NCI-H526 treated with DMSO at 0.1 percent for 48 hours (cell line): ENCODE measurements around the gene STXBP4.

Experiments used
- DNase-seq: peaks from one replicate; lab custom pipeline; 2025; lab: John Stamatoyannopoulos, UW

The STXBP4 gene

DNA sequence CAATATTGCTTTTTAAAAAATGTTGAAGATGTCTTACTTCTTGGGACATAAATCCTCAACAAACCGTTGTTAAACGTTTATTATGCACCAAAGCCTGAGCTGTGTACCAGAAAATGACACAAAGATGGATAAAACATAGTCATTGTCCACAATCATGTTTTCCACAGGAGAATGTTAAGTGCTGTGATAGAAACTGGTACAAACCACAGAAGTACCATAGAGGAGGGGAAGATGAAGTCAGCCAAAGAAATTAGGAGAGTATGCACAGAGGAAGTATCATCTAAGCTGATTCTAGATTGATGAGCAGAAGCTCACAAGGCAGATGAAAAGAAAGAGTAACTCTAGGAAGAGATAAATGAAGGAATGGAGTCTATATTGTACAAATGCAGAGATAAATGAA is 153.5 kb downstream of the STXBP4 start:
- DNase-seq, result no peak

DNA sequence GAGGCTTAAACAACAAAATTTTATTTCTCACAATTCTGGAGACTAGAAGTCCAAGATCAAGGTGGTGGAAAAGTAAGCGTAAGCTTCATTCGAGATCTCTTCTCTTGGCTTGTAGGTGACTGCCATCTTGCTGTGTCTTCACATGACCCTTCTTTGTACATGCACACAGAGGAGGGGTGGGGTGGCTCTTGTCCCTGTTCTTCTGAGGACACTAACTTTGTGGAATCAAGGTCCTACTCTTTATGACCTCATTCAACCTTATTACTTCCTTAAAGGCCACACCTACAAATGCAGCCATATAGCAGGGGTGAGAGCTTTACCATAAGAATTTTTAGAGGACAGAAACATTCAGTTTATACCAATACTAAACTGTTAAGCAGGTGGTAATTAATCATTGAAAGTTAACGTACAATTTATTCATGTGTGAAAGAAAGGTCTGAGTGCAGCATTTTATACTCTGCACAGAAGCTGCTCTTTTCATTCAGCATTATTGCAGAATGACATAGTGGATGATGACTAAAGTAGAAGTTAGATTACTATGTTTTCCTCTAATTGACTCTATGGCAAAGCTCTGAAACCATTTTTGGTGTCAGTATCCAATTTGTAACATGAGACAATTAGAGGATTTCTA is 156.3 kb downstream of the STXBP4 start:
- DNase-seq, result no peak

DNA sequence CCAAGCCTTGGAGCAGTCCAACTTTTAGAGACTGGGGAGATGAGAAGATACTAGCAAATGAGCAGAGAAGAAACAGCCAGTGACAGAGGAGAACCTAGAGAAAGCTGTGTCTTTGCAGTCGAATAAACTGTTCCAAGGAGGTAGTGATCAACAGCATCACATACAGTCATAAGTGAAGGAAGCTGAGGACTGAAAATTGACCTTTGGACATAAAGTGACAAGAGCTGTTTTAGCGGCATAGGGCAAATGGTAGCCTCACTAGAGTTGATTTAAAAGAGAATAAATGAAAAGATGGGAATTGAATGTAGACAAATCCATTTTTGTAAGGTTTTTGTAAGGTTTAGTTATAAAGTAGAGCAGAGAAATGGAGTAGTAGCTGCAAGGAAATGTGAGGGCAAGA is 165.0 kb downstream of the STXBP4 start:
- DNase-seq, result no peak

- no peak for DNase-seq
Observed at GRCh38 chr17:55134486-55135157, 166.1 kb downstream of the STXBP4 start.

GRCh38 chr17:55140809-55141208 is 172.2 kb downstream of the STXBP4 start:
- no peak for DNase-seq

DNA sequence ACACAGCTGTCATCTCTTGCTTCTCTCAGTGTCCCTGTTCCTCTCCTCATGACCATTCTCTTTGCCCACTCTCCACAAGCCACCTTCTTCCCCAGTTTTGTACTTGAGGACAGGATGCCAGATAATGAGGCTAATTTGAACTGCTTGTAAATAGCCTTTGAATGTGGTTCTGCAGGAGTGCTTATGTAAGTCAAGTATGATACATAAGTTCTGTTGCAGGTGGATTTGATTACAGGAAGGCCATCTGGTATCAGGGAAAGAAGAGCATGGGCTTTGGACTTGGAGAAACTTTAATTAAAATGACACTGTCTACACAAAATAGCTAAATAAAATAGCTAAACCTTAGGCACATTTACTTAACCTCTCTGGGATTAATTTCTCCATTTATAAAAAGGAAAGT is 176.0 kb downstream of the STXBP4 start:
- no peak for DNase-seq

DNA sequence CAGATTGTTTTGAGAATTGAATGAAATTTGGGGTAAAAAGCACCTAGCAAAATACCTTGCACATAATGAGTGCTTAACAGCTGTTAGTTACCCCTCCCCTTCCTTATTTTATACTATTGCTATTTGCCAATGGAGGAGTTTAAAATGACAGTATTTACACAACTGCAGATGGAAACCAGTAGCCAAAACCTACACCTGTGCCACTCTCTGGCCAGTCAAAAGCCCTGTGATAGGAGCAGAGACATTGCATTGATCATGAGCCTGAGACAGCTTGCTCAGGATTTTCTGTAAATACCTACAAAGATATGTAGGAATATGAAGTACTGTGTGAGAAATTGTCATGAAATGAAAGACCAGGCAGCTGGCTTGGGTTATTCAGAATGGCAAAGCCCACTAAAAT is 180.9 kb downstream of the STXBP4 start:
- no peak for DNase-seq

DNA sequence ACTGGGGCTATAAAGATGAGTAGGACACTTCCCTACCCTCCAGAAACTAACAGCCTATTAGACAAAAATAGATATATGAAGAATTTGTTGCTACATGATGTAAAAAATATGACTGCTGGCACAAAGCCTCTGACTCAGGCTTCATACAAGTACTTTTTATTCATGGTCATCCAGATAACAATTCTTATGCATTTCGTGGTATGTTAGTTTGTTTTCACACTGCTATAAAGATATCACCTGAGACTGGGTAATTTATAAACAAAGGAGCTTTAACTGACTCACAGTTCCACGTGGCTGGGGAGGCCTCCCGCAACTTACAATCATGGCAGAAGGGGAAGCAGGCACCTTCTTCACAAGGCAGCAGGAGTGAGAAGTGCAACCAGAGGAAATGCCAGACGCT is 183.7 kb downstream of the STXBP4 start:
- DNase-seq, result no peak

DNA sequence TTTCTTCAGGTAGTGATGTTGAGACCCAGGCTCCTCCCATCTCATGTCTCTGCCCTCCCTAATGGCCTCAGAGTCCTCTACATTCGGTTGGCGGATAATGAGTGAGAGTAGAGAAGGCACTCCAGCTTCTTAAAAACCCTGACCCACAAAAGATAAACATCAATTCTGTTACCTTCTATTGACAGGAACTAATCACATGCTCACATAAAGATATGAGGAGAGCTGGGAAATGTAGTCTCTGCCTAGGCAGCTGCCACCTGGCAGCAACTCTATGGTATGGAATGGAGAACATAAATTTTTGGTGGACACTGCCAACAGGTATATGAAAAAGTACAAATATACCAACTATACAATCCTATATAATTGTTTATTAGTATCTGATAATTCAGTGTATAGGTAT is 185.5 kb downstream of the STXBP4 start:
- DNase-seq, result no peak

GRCh38 chr17:55155856-55156560 is 187.4 kb downstream of the STXBP4 start:
- no peak for DNase-seq

- DNase-seq, result no peak
Observed at GRCh38 chr17:55157165-55157564, 188.6 kb downstream of the STXBP4 start.

GRCh38 chr17:55158439-55158838 is 189.9 kb downstream of the STXBP4 start:
- DNase-seq, result no peak

DNA sequence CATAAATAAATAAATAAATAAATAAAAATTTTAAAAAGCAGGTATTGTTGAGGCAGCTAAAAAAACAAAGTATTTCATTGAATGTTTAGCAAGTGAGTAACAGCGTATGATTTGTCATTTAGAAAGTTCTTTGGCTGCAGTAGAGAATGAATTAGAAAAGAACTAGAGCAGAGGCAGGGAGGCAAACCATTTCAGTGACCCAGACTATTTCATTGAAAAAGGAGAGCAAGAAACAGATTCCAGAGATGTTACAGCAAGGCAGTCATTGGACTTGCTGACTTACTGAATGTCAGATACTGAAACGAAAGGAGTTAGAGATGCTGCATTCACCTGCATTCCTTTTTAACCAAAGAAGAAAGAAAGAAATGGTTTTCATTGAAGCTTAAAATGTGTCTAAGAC is 190.7 kb downstream of the STXBP4 start:
- DNase-seq, result no peak

GRCh38 chr17:55160501-55160900 is 191.9 kb downstream of the STXBP4 start:
- DNase-seq, result no peak

DNA sequence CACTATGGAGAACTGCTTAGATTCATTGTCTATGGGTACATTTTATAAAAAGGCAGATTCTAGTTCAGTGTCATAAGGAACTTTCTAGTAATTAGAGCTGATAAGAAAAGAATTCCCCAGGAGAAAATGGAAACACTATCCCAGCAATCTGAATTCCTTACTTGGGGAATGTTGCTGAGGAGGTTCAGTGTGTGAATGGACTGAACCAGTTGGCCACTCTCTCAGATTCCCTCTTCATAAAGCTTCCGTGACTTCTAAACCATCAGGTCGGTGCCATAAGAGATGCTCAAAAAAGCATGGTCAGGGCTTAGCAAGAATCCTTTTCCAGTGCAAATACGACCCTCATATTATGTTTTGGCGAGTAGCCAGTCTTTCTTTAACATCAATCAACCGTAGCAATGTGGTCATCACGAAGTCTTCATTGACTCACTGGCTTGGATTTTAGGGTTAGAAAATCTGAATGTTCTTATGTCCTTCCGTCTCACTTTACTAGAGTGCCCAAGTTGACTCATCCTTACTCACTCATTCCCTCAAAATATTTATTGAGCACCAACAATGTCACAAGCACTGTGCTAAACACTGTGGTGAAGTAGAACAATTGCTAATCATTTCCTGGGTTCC is 193.5 kb downstream of the STXBP4 start:
- DNase-seq, result no peak

- DNase-seq, result no peak
Observed at GRCh38 chr17:55162556-55162946, 194.0 kb downstream of the STXBP4 start.

DNA sequence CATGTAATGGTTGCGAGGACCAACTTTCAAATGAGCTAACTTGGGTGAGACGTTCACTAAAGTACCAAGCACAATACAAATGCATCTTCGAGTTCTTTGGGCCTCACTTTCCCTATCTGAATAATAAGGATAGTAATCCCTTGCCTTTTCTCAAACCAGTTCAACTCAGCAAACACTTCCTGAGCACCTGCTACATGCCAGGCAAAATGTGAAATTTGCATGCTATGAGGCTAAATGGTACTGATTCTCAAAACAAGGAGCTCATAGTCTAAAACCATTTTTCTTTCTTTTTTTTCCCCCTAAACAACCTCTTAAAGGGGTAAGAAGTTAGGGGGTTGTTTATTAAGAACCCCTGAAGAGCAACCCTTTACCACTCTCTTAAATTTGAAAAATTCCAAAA is 194.8 kb downstream of the STXBP4 start:
- DNase-seq, result peak; percentile 49

DNA sequence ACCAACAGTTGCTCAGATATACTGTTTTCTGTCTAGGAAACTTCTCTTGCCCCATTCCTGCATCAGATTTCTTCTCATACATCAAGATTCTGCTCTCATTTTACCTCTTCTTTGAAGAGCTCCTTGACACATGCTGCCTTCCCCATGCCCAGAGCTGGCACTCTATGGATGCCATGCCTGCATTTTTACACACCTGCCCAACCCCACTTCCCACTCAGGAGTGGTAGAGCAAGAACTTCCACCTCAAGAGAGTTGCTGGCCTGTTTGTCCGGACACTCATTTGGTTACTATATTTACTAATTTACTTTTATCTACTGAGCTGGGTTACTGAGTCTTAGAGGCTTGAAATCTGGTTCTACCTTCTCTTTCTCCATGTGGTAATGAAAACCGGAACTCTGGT is 197.9 kb downstream of the STXBP4 start:
- DNase-seq, result no peak

DNA sequence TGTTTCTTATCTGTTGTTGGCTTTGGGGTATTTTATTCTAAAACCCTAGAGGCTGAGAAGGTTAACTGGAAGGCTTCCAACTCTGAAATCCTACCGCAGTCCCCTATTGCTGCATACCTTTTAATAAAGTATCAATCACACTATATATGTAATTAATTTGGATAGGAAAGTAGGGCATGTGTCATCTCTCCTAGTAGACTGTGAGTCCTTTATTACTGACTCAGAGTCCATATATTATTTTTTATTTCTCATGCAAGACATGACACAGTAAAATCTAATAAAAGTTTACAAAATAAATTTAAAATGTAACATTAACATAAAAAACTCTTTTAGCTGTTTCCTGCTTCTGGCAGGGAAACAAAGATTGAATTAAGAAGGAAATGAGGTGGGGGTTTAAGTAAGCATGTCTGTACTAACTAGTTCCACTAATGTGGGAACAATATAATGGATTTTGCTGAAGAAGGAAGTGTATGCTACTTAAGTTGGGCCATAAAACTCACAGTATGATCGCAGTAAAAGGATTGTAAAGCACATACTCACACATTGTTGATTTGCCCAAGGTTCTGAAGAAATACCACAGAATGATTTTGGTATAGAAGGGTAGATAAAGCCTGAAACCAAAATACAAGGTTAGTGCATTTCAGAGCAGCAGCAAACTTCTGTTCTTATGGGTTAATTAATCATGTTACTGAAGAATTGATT is 198.6 kb downstream of the STXBP4 start:
- DNase-seq, result no peak

- DNase-seq, result no peak
Observed at GRCh38 chr17:55168958-55169687, 200.6 kb downstream of the STXBP4 start.

GRCh38 chr17:55171634-55172328 is 203.2 kb downstream of the STXBP4 start:
- DNase-seq, result no peak
